Tibial artery (tissue), 4 donors: ENCODE data around the gene EGF.

Experiments used
- DNase-seq, 2 donors: peaks; one replicate each; pipeline ENCODE4 v3.0.0-alpha.2; 2019
- H3K27ac ChIP-seq, 2 donors: fragments of 200-600 bp; sonication (generic) in 1 of 2; 1 replicate in 1 of 2; 2 replicates in 1 of 2; pipeline ENCODE4 v1.5.1; 2018 to 2019; ENCODE audit warnings: mild to moderate bottlenecking in 1 of 2
- H3K27me3 ChIP-seq, 2 donors: fragments of 200-600 bp; sonication (generic) in 1 of 2; one replicate each; pipeline versions ENCODE4 v1.5.1 to v1.6.0; 2016 to 2019
- H3K36me3 ChIP-seq, 3 donors: fragments of 200-600 bp; sonication (generic) in 2 of 3; one replicate each; pipeline ENCODE4 v1.5.1; 2016 to 2019; ENCODE audit warnings: mild to moderate bottlenecking in 2 of 3
- H3K4me1 ChIP-seq, 4 donors: fragments of 200-600 bp; sonication (generic) in 2 of 4; 1 replicate in 3 of 4; 2 replicates in 1 of 4; pipeline ENCODE4 v1.5.1; 2016 to 2019
- H3K4me3 ChIP-seq, 2 donors: fragments of 200-600 bp; sonication (generic) in 1 of 2; 1 replicate in 1 of 2; 2 replicates in 1 of 2; pipeline ENCODE4 v1.5.1; 2018 to 2019; ENCODE audit warnings: mild to moderate bottlenecking in 2 of 2
- H3K9me3 ChIP-seq, 3 donors: fragments of 200-600 bp; sonication (generic) in 1 of 3; one replicate each; pipeline ENCODE4 v1.5.1; 2016 to 2019
- intact Hi-C: fragments of 100-400 bp; cut with DNase I; formaldehyde crosslinking; loops from one replicate; pipeline ENCODE4 v1.15.0; 2023; ENCODE audit warnings: low total_unique reads
- TF ChIP-seq, protein P1 (sequence below), 2 experiments: fragments of 200-600 bp in 1 of 2; fragments of 450-650 bp in 1 of 2; IDR thresholded peaks; one replicate each; pipeline ENCODE4 v1.5.1; 2017 to 2019; ENCODE audit warnings: antibody characterized with exemption in 2 of 2, mild to moderate bottlenecking in 1 of 2, moderate library complexity in 1 of 2

EGF gene

DNA sequence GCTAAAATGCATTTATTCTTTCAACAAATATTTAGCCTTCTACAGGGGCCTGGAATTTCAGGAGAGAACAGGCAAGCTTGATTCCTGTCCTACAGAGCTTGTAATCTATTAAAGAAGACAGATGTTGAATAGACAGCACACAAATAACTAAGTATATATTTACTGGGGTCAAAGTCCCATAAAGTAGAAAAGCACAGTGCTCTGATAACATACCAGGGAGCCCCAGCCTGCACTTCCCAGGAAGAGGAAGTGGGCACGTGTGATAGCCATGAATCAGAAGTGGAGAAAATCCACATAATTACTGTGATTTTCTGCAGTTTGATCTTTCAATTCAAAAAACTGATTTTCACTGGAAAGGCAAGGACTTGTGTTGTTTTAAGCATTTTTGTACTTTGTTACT is 129.1 kb downstream of the EGF start:
- Histone ChIP-seq H3K9me3 (no peaks in the 10 kb centered on the region), H3K4me3 (no peak overlapping the region), H3K36me3 (no peaks in the 10 kb centered on the region), H3K4me1 (peaks cover 0 to 7% (median 3%) of the 10 kb centered on the region in 4 donors), H3K27ac (no peak overlapping the region), H3K27me3 (no peaks in the 10 kb centered on the region)
- intact Hi-C loops = no loop called here
- TF ChIP-seq, protein P1, sequence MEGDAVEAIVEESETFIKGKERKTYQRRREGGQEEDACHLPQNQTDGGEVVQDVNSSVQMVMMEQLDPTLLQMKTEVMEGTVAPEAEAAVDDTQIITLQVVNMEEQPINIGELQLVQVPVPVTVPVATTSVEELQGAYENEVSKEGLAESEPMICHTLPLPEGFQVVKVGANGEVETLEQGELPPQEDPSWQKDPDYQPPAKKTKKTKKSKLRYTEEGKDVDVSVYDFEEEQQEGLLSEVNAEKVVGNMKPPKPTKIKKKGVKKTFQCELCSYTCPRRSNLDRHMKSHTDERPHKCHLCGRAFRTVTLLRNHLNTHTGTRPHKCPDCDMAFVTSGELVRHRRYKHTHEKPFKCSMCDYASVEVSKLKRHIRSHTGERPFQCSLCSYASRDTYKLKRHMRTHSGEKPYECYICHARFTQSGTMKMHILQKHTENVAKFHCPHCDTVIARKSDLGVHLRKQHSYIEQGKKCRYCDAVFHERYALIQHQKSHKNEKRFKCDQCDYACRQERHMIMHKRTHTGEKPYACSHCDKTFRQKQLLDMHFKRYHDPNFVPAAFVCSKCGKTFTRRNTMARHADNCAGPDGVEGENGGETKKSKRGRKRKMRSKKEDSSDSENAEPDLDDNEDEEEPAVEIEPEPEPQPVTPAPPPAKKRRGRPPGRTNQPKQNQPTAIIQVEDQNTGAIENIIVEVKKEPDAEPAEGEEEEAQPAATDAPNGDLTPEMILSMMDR (IDR thresholded peaks at IDR 0.05) = no peak
- DNase-seq = no peak

DNA sequence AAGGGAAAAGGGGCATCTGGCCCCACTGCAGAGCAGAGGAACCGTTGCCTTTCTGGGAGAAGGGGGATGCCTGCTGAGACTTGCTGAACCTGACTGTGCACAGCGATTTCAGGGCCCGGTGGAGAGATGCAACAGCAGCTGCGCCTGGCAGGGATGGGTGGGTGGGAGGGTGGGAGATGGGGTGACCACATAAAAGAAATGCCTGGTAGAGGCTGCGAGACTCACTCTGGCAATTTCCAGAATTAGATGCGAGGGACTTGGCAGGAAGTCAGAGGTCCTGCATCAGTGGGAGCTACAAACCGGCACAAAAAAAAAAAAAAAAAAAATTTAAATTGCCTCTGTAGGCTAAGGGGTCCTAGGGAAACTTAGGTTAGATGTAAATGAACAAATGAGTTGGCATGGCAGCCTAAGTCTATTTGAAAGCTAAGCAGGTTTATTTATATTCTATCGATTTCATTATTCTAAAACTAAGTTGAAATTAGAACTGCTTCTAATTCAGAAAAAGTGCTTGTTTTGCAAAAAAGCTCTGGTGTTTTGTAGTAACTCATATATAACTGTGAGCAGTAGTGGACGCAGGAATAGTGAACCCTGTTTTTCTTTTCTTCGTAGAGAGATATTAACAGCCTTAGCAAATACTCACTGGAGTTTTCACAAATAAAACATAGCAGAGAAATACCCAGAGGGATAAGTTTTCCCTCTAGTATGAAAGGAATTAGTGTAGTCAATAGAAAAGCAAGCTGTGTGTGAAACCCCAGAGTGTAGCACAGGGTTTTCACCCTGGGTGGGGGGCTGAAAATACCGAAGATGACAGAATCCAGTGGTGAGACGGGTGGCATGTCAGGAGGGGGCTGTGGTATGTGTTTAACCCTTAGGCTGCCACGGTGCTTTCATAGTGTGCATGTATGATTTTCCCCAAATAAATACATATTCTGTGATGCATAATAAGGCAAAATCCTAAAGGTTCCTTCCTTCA is 130.1 kb downstream of the EGF start:
- Histone ChIP-seq H3K9me3 (no peaks in the 10 kb centered on the region), H3K4me1 (peaks cover 0 to 7% (median 3%) of the 10 kb centered on the region in 4 donors), H3K36me3 (no peaks in the 10 kb centered on the region), H3K27ac (no peak overlapping the region), H3K27me3 (no peaks in the 10 kb centered on the region), H3K4me3 (no peak overlapping the region)
- TF ChIP-seq, protein P1 (IDR thresholded peaks at IDR 0.05) = no peak
- intact Hi-C loops = no loop called here
- no peak for DNase-seq

DNA sequence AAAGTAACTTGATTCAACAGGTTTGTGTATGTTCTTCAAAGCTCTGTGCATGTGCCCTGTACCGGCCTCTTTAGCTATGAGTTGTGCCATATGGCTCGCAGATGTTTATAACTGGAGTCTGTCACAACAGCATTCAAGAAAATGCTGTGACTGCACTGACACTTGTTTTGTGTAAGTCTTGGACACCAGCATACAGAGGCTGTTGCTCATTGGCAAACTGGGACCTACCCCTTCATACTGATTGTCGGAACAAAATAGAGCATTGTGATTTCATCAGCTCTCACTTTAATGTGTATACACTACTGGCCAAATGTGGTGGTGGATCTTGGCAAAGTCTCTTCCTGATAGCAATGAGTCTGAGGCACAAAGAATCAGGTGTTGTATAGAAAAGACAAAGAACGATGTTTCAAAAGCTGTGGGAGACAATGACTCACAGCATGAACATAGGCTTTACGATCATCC is 133.9 kb downstream of the EGF start:
- Histone ChIP-seq H3K36me3 (no peaks in the 10 kb centered on the region), H3K4me1 (peaks cover 0 to 7% (median 3%) of the 10 kb centered on the region in 4 donors), H3K27me3 (no peaks in the 10 kb centered on the region), H3K9me3 (no peaks in the 10 kb centered on the region), H3K4me3 (no peak overlapping the region), H3K27ac (no peak overlapping the region)
- intact Hi-C loops = no loop called here
- TF ChIP-seq, protein P1 (IDR thresholded peaks at IDR 0.05) = no peak
- no peak for DNase-seq

DNA sequence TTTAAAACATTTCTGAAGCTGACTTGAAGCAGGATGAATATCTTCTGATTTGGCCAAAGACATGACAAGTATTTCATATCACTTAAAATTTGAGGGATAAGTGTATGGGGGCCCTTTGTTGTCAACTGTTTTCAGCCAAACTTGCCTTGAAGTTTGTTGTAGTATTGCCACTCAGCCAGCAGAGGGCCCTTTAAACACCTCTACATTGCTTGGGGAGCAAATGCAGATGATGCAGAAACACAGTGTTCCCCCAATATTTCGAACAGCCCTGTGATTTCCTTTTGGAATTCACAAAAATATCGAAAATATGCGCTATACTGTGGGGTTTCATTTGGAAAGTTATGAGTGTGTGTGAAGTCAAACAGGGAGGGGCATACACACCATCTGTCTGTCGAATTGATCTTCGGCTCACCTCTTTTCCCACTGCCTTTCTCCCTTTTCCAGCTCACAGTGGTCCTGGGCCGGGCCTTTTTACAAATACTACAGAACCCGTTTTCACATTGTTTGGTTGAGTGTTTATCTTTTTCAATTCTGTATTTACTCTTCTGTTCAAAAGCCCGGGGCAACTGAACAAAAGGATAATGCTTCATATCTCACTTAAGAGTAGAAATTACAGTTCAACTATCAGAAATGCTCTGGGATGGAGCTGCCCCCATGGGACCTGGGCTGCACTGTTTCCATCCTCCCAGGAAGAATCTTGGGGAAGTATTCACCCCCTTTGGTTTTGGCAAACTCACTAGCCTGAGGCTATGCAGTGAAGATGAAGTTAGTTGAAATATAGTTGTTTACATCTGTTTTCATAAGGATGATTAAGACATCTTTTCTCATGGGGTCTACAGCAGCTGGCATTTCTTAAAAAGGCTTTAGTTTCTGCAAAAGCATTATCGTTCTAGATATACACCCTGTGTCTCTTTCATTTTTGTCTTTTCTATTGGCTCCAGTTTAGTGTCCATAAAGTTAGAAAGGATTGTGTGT is 137.6 kb downstream of the EGF start:
- peak in 1 of 2 donors; percentile 38 for DNase-seq
- TF ChIP-seq, protein P1 (IDR thresholded peaks at IDR 0.05) = peak; percentile 65 to 66
- intact Hi-C loops = loop anchor here (5.0 kb wide), 1 partner anchor 162 kb away; no protein-coding TSS in a partner anchor

DNA sequence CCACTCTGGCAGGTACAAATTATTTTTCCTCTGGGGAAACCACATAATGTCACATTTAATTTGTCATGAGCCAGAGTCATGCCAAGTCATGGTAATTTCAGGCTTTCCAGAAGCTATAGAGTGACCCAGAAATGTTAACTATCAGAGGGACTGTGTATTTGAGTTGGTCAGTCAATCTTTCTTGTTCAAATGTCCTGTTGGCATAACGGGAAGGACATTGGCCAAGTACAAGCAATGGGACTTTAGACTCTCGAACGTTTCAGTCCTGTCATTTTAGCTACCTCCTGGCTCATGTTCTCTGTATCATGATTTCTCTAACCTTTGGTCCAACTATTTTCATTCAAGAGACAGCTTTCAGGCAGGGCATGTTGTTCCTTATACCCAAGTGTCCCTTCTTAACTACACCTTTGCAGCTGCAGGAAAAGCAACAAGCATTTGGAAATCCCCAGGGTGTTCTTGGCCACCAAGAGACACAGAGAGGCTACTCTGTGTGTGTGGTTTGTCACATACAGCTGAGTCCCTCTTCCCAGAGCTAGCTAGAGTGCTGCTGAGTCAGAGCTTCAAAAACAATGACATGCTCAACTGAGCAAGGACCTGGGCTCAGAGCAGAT is 142.6 kb downstream of the EGF start:
- no peaks in the 10 kb centered on the region for H3K36me3 ChIP-seq
- DNase-seq = no peak
- no peak overlapping the region for H3K4me3 ChIP-seq
- TF ChIP-seq, protein P1 (IDR thresholded peaks at IDR 0.05) = no peak
- H3K27ac ChIP-seq = no peak overlapping the region
- no peaks in the 10 kb centered on the region for H3K4me1 ChIP-seq
- no peaks in the 10 kb centered on the region for H3K9me3 ChIP-seq
- H3K27me3 ChIP-seq = no peaks in the 10 kb centered on the region
- intact Hi-C loops = no loop called here

More for the DNA sequence above, 137.6 kb downstream of the EGF start:
- Histone ChIP-seq H3K27ac (no peak overlapping the region), H3K36me3 (no peaks in the 10 kb centered on the region), H3K9me3 (no peaks in the 10 kb centered on the region), H3K27me3 (no peaks in the 10 kb centered on the region), H3K4me3 (no peak overlapping the region), H3K4me1 (no peaks in the 10 kb centered on the region)
